Activated CD8-positive, alpha-beta memory T cell treated with anti-CD3 and anti-CD28 coated beads, Interleukin-2, amount 50 U/mL, for 24 hours (primary cell): ENCODE measurements around the gene PARD3.
A peak's percentile ranks its signal among the peaks of the same experiment; 100 is the strongest.
"Not testable (repeated sequence)": the region's sequence is repeated elsewhere in the genome, so short reads cannot be mapped to it uniquely, and the experiment has no call there.

Experiments used
- DNase-seq: peaks from one replicate; pipeline ENCODE4 v3.0.0-alpha.2; 2020; ENCODE audit errors: extremely low read depth

Gene PARD3

GRCh38 chr10:34648919-34649318 is 166.2 kb downstream of the PARD3 start:
- no peak for DNase-seq

- no peak for DNase-seq
These were observed 166.9 kb downstream of the PARD3 start for GRCh38 chr10:34647875-34648865.

- DNase-seq: no peak
These were observed 167.9 kb downstream of the PARD3 start for GRCh38 chr10:34647160-34647559.

- no peak for DNase-seq
These were observed 168.8 kb downstream of the PARD3 start for GRCh38 chr10:34646331-34646730.

GRCh38 chr10:34644815-34645214 is 170.3 kb downstream of the PARD3 start:
- not testable (repeated sequence) for DNase-seq

- DNase-seq: no peak
These were observed 170.9 kb downstream of the PARD3 start for GRCh38 chr10:34644224-34644623.

- no peak for DNase-seq
These were observed 171.5 kb downstream of the PARD3 start for GRCh38 chr10:34643620-34644019.

- no peak for DNase-seq
These were observed 173.1 kb downstream of the PARD3 start for GRCh38 chr10:34641913-34642558.

- no peak for DNase-seq
These were observed 173.8 kb downstream of the PARD3 start for GRCh38 chr10:34641147-34641912.

GRCh38 chr10:34638406-34639054 is 176.6 kb downstream of the PARD3 start:
- peak; percentile 30 for DNase-seq

- peak; percentile 27 for DNase-seq
These were observed 177.6 kb downstream of the PARD3 start for GRCh38 chr10:34637418-34637911.

GRCh38 chr10:34635111-34635510 is 180.0 kb downstream of the PARD3 start:
- no peak for DNase-seq

- DNase-seq: no peak
These were observed 181.7 kb downstream of the PARD3 start for GRCh38 chr10:34633374-34633773.

GRCh38 chr10:34629084-34629483 is 186.0 kb downstream of the PARD3 start:
- no peak for DNase-seq

- no peak for DNase-seq
These were observed 186.8 kb downstream of the PARD3 start for GRCh38 chr10:34628174-34628796.

GRCh38 chr10:34627741-34628140 is 187.4 kb downstream of the PARD3 start:
- no peak for DNase-seq

GRCh38 chr10:34627331-34627730 is 187.8 kb downstream of the PARD3 start:
- DNase-seq: no peak

GRCh38 chr10:34626158-34626880 is 188.8 kb downstream of the PARD3 start:
- DNase-seq: no peak

GRCh38 chr10:34624323-34625153 is 190.6 kb downstream of the PARD3 start:
- DNase-seq: no peak
